ENCODE measurements around the gene B4GAT1. TPM values are rescaled to one million over a fixed set of nuclear protein-coding genes. Genes with fewer than 3 reads are reported as not detected.

Gene B4GAT1
- polyA plus RNA-seq, 1 experiment, result 15.9 TPM

- TF ChIP-seq CTCF (IDR thresholded peaks at IDR 0.05; ENCODE audit: low read depth, low read length), result no peak
- Histone ChIP-seq H3K4me3 (ENCODE audit: low read depth, low read length) (no peak overlapping the region), H3K27ac (ENCODE audit: low read depth, low read length) (no peak overlapping the region), H3K27me3 (ENCODE audit: control insufficient read depth, insufficient read depth, low read length) (no peaks in the 10 kb centered on the region), H3K9me3 (ENCODE audit: control insufficient read depth, insufficient read depth, low read length) (peaks cover 3% of the 10 kb centered on the region; the same call in 1 of the 2 replicates)
- POLR2A ChIA-PET, result interaction anchor here (0.7 kb wide), 1 partner anchor 1572 kb away, joined by 3 read pairs; no protein-coding TSS in a partner anchor
- CTCF ChIA-PET, result interaction anchor here (1.1 kb wide), 1 partner anchor 37 kb away, joined by 14 read pairs; no protein-coding TSS in a partner anchor
- no peak for DNase-seq (ENCODE audit: low read depth, low spot score)
Observed at GRCh38 chr11:66349084-66349386, 1.6 kb upstream of the B4GAT1 start.

GRCh38 chr11:66346476-66347424 is 679 bp downstream of the B4GAT1 start:
- CTCF ChIA-PET, result interaction anchor here (0.5 to 1.9 kb wide), 2 partner anchors 62 to 65 kb away, joined by 3 to 5 read pairs; no protein-coding TSS in a partner anchor
- POLR2A ChIA-PET, result interaction anchor here (1.2 to 2.0 kb wide), 3 partner anchors 10 to 34 kb away, joined by 3 to 10 read pairs (median 5); partner anchors contain the start of genes CD248 and RIN1
- H3K4me3 ChIP-seq (ENCODE audit: low read depth, low read length), result peak overlapping the region; percentile 94
- peaks cover 3% of the 10 kb centered on the region; the same call in 1 of the 2 replicates for H3K9me3 ChIP-seq (ENCODE audit: control insufficient read depth, insufficient read depth, low read length)
- H3K27ac ChIP-seq (ENCODE audit: low read depth, low read length), result peak overlapping the region; percentile 65
- TF ChIP-seq CTCF (IDR thresholded peaks at IDR 0.05; ENCODE audit: low read depth, low read length), result no peak
- no peak for DNase-seq (ENCODE audit: low read depth, low spot score)
- H3K27me3 ChIP-seq (ENCODE audit: control insufficient read depth, insufficient read depth, low read length), result no peaks in the 10 kb centered on the region

GRCh38 chr11:66345316-66345649 is 2.1 kb downstream of the B4GAT1 start:
- POLR2A ChIA-PET, result interaction anchor here (0.6 to 2.1 kb wide), 4 partner anchors 9 to 176 kb away, joined by 3 to 13 read pairs (median 4); partner anchors contain the start of genes CD248 and RIN1
- CTCF ChIA-PET, result interaction anchor here (0.8 to 2.1 kb wide), 9 partner anchors 9 to 93 kb away, joined by 3 to 12 read pairs (median 4); partner anchors contain the start of genes MRPL11 and RIN1
- Histone ChIP-seq H3K27me3 (ENCODE audit: control insufficient read depth, insufficient read depth, low read length) (no peaks in the 10 kb centered on the region), H3K9me3 (ENCODE audit: control insufficient read depth, insufficient read depth, low read length) (peaks cover 3% of the 10 kb centered on the region; the same call in 1 of the 2 replicates), H3K27ac (ENCODE audit: low read depth, low read length) (no peak overlapping the region), H3K4me3 (ENCODE audit: low read depth, low read length) (peak overlapping the region; percentile 99)
- no peak for TF ChIP-seq CTCF (IDR thresholded peaks at IDR 0.05; ENCODE audit: low read depth, low read length)
- no peak for DNase-seq (ENCODE audit: low read depth, low spot score)

- DNase-seq (ENCODE audit: low read depth, low spot score), result peak; percentile 87
- Histone ChIP-seq H3K9me3 (ENCODE audit: control insufficient read depth, insufficient read depth, low read length) (peaks cover 3% of the 10 kb centered on the region; the same call in 1 of the 2 replicates), H3K27ac (ENCODE audit: low read depth, low read length) (peak within 1 kb of the TSS; percentile 65), H3K4me3 (ENCODE audit: low read depth, low read length) (peak within 1 kb of the TSS; percentile 99), H3K27me3 (ENCODE audit: control insufficient read depth, insufficient read depth, low read length) (no peaks in the 10 kb centered on the region)
- peak; percentile 13 for TF ChIP-seq CTCF (IDR thresholded peaks at IDR 0.05; ENCODE audit: low read depth, low read length)
- POLR2A ChIA-PET, result interaction anchor here (0.6 to 2.1 kb wide), 6 partner anchors 9 to 175 kb away, joined by 3 to 13 read pairs (median 4); partner anchors contain the start of genes CD248, RIN1 and YIF1A
- CTCF ChIA-PET, result interaction anchor here (0.8 to 2.1 kb wide), 11 partner anchors 9 to 94 kb away, joined by 3 to 12 read pairs (median 4); partner anchors contain the start of genes MRPL11 and RIN1
Observed at GRCh38 chr11:66344550-66345315, 2.7 kb downstream of the B4GAT1 start, which contains the start of gene BRMS1. BRMS1 (minus strand) TSS chr11:66345104; CDS start chr11:66342234, 2,870 bp downstream.
